Measurements from ENCODE around the gene ARAP1. TPM values are rescaled to one million over a fixed set of nuclear protein-coding genes. Genes with fewer than 3 reads are reported as not detected.

ARAP1 gene
- total RNA-seq, 1 experiment from 2014 or later, result 73.6 TPM

GRCh38 chr11:72678524-72678923, 73.7 kb downstream of the ARAP1 start:
- DNase-seq (ENCODE audit: low read depth, low spot score) (no peak), ATAC-seq (no peak)
- peaks cover 26% of the 10 kb centered on the region for H3K27me3 ChIP-seq (ENCODE audit: control insufficient read depth, insufficient read depth, low read length)
- ChIA-PET POLR2A (no interaction called here), CTCF (no interaction called here)
- H3K9me3 ChIP-seq (ENCODE audit: control insufficient read depth, insufficient read depth, low read depth, low read length), result no peaks in the 10 kb centered on the region
- intact Hi-C loops (cut with micrococcal nuclease; ENCODE audit: unreplicated experiment), result no loop called here
- no peaks in the 10 kb centered on the region; the same call in 1 of the 2 replicates for H3K36me3 ChIP-seq (ENCODE audit: control insufficient read depth, insufficient read depth, low read length)
- BruUV-seq (replicated peaks), result no TSS peak
- H3K4me3 ChIP-seq (ENCODE audit: low read depth in 2 of 2, low read length in 2 of 2), result no peak overlapping the region
- TF ChIP-seq POLR2AphosphoS5 (IDR thresholded peaks at IDR 0.05; ENCODE audit: low read depth, low read length) (no peak), REST (IDR thresholded peaks at IDR 0.05; ENCODE audit: insufficient read depth in 1 of 2, low read depth in 2 of 2, low read length in 1 of 2) (no peak), TCF7L2 (IDR thresholded peaks at IDR 0.05; ENCODE audit: low read depth, low read length) (no peak), CTCF (IDR thresholded peaks at IDR 0.05) (no peak), SIN3A (IDR thresholded peaks at IDR 0.05; ENCODE audit: borderline replicate concordance, insufficient read depth, low read depth, low read length) (no peak)
- peaks cover 15% of the 10 kb centered on the region for H3K4me1 ChIP-seq (ENCODE audit: control insufficient read depth, insufficient read depth, low read length)
- in situ Hi-C loops (cut with HindIII; ENCODE audit: low pct_unique_long_range_greater_than_20kb, low sequenced_read_pairs), result no loop called here
- H3K27ac ChIP-seq (ENCODE audit: low read length), result no peak overlapping the region

- intact Hi-C loops (cut with micrococcal nuclease; ENCODE audit: unreplicated experiment), result no loop called here
- Histone ChIP-seq H3K27me3 (ENCODE audit: control insufficient read depth, insufficient read depth, low read length) (peaks cover 27% of the 10 kb centered on the region), H3K27ac (ENCODE audit: low read length) (no peak overlapping the region), H3K4me1 (ENCODE audit: control insufficient read depth, insufficient read depth, low read length) (peaks cover 12% of the 10 kb centered on the region), H3K9me3 (ENCODE audit: control insufficient read depth, insufficient read depth, low read depth, low read length) (no peaks in the 10 kb centered on the region), H3K36me3 (ENCODE audit: control insufficient read depth, insufficient read depth, low read length) (no peaks in the 10 kb centered on the region), H3K4me3 (ENCODE audit: low read depth in 2 of 2, low read length in 2 of 2) (no peak overlapping the region)
- CTCF ChIA-PET, result interaction anchor here (0.9 kb wide), 1 partner anchor 90 kb away, joined by 4 read pairs; no protein-coding TSS in a partner anchor
- TF ChIP-seq CTCF (IDR thresholded peaks at IDR 0.05) (no peak), POLR2AphosphoS5 (IDR thresholded peaks at IDR 0.05; ENCODE audit: low read depth, low read length) (no peak), TCF7L2 (IDR thresholded peaks at IDR 0.05; ENCODE audit: low read depth, low read length) (no peak), SIN3A (IDR thresholded peaks at IDR 0.05; ENCODE audit: borderline replicate concordance, insufficient read depth, low read depth, low read length) (no peak), REST (IDR thresholded peaks at IDR 0.05; ENCODE audit: insufficient read depth in 1 of 2, low read depth in 2 of 2, low read length in 1 of 2) (peak; percentile 94 to 95)
- in situ Hi-C loops (cut with HindIII; ENCODE audit: low pct_unique_long_range_greater_than_20kb, low sequenced_read_pairs), result no loop called here
- BruUV-seq (replicated peaks), result no TSS peak
- ATAC-seq (no peak), DNase-seq (ENCODE audit: low read depth, low spot score) (no peak)
- POLR2A ChIA-PET, result no interaction called here
Measured at GRCh38 chr11:72676861-72677341, 75.3 kb downstream of the ARAP1 start.

Data from Panc1 (cell line).